ENCODE data around the gene CELF2.

GRCh38 chr10:11341283-11341960 lies 323.8 kb downstream of the CELF2 start:
- TF ChIP-seq ETV5 (CRISPR knock-in tag; IDR thresholded peaks at IDR 0.05; ENCODE audit: low read depth): no peak
- TF ChIP-seq TAF7 (tag; IDR thresholded peaks at IDR 0.05): no peak
- TF ChIP-seq CTCF (IDR thresholded peaks at IDR 0.05 in 2 of 3, conservative IDR thresholded peaks at IDR 0.05 in 1 of 3; ENCODE audit: insufficient read depth in 2 of 3, low read depth in 1 of 3, low read length in 3 of 3): no peak
- TF ChIP-seq PHF8 (IDR thresholded peaks at IDR 0.05; ENCODE audit: borderline replicate concordance, low read length): no peak
- no peak for TF ChIP-seq DLX4 (CRISPR knock-in tag; IDR thresholded peaks at IDR 0.05)
- TF ChIP-seq CREB1 (IDR thresholded peaks at IDR 0.05): no peak
- TF ChIP-seq CREB1 (CRISPR knock-in tag; IDR thresholded peaks at IDR 0.05): no peak
- no peak for TF ChIP-seq HNRNPH1 (optimal IDR thresholded peaks at IDR 0.05; ENCODE audit: low read depth, low read length)
- no peak for TF ChIP-seq U2AF2 (optimal IDR thresholded peaks at IDR 0.05; ENCODE audit: low read depth, low read length)
- TF ChIP-seq PTBP1 (IDR thresholded peaks at IDR 0.05; ENCODE audit: low read depth, low read length): no peak

Measured in K562 (cell line).